ENCODE data around the gene TECTA.
"Not testable (repeated sequence)": the region's sequence is repeated elsewhere in the genome, so short reads cannot be mapped to it uniquely, and the experiment has no call there.

Gene TECTA

DNA sequence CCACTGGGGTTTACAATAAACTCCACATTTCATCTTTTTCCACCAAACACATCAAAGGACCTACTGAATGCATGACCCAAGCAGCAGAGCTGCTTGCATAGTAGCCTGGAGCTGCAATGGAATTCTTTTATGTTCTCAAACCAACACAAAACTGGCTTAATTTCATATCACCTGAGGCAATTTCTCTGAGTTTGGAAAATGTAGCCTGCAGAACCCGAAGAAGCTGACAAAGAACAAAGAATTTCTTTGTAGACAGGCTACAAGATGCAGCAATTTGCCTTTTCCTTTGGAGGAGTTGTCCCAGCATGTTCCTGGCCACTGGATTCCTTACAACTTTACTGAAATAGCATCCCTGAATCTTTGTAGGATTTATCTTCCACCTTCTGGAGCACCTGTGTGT, 5.5 kb upstream of the TECTA start:
- no peak for DNase-seq (ENCODE audit: low spot score)

- no peak for DNase-seq (ENCODE audit: low spot score)
Measured at GRCh38 chr11:121099364-121099763, 1.7 kb upstream of the TECTA start.

DNA sequence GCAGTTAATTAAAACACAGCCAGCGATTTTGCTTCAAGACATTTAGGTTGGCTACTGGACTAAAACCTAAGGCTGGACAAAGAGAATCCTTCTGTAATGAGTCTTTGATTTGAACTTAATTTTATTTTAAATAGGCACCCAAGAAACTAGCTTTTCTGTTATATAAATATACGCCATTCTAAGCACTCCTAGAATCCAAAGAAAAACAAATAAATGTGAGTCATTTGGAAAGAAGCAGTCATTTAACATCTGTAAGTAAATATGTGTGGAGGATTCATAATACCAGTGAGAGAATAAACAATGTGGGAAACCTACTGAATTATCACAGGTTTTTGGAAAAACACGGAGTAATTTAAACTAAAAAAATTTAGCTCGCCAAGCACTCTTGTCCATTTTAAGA, 1.2 kb upstream of the TECTA start:
- no peak for DNase-seq (ENCODE audit: low spot score)

DNA sequence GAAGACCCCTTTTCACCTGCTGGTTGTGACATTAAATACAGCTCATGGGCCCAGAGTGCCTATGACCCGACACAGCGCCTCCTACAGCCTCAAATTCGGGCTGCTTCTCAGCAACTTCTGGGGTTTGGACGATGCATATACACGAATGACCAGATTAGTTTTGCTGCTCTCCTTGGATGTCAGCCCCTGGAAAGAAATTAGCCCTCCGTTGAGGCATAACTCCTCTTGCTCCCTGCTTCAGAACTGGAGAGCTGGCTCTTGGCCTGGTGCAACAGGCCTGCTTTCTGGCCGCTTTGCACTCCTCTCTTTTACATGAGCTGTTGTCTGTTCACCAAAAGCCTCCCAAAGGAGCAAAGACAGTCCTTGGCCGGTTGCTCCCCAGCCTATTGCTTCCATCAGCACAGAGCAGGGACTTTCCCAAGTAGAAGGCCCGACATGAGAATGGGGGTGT, 3.3 kb downstream of the TECTA start:
- no peak for DNase-seq (ENCODE audit: low spot score)

DNA sequence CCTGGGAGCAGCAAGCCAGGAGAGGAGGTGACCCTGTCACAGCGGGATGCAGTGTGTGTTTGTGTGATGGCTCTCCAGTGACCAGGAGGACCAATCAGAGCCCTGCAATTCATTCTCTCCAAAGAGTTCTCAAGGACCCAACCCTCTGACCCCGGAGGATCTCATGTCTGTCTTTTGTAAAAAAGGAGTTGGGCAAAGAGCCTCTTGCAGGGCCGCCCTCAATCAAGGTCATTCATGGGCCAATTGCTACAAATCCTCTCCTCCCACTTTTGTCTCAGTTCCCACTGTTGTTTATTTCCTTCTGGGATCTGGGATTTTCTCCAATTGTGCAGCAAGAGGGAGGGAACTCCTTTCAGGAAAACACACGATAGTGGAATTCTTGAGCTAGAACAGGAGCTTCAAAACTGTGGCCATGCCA, 4.0 kb downstream of the TECTA start:
- DNase-seq (ENCODE audit: low spot score), result no peak

DNA sequence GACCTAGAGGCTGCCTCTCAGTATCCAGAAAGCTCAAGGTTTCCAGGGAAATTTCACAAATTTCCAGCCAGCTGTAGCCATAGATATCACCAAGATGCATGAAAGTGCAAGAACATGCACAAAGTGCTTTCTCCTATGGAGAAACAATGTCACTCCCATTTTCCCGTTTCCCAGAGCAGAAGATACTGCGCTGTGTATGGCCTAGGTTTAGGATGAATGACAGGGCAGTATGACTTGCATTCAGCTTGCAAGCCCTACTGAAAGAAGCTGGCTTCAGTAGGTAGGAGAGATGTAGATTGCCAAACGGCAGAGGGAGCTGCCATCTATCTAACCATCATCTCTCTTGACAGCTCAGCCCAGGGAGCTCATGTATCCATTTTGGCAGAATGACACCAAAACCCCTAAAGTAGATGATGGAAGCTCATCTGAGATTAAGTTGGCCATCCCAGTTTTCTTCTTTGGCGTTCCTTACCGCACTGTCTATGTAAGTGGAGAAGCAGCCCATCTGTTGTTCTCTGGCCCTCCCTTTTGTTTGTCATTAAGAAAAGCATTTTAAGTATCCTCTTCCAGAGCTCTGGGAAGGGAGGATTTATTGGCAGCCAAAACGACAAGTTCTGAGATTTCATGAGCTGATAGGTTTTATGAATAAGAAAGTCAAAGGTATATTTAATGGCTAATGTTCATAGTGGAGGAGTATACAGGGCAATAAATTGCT, 4.6 kb downstream of the TECTA start:
- DNase-seq (ENCODE audit: low spot score), result no peak

DNA sequence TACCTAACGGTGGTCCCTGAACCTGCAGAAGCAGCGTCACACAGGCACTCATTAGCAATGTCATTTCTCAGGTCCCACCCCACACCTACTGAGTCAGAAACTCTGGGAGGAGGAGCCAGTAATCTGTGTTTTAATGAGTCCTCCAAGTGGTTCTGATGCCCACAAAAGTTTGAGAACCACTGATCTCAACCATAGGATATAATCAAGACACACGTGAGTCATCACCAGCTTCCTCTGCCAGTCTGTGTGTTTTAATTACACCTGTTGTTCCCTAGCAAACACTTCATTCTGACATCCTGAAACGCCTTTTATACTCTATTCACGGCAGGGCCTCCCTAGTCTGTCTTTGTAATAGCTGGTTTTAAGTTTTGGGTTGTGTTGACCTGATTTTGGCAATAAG, 5.8 kb downstream of the TECTA start:
- peak; percentile 31 for DNase-seq (ENCODE audit: low spot score)

GRCh38 chr11:121108413-121108812, 7.4 kb downstream of the TECTA start:
- no peak for DNase-seq (ENCODE audit: low spot score)

- no peak for DNase-seq (ENCODE audit: low spot score)
Measured at GRCh38 chr11:121109471-121109870, 8.4 kb downstream of the TECTA start.

- no peak for DNase-seq (ENCODE audit: low spot score)
Measured at GRCh38 chr11:121109916-121110586, 9.0 kb downstream of the TECTA start.

GRCh38 chr11:121110871-121111724, 10.1 kb downstream of the TECTA start:
- no peak for DNase-seq (ENCODE audit: low spot score)

DNA sequence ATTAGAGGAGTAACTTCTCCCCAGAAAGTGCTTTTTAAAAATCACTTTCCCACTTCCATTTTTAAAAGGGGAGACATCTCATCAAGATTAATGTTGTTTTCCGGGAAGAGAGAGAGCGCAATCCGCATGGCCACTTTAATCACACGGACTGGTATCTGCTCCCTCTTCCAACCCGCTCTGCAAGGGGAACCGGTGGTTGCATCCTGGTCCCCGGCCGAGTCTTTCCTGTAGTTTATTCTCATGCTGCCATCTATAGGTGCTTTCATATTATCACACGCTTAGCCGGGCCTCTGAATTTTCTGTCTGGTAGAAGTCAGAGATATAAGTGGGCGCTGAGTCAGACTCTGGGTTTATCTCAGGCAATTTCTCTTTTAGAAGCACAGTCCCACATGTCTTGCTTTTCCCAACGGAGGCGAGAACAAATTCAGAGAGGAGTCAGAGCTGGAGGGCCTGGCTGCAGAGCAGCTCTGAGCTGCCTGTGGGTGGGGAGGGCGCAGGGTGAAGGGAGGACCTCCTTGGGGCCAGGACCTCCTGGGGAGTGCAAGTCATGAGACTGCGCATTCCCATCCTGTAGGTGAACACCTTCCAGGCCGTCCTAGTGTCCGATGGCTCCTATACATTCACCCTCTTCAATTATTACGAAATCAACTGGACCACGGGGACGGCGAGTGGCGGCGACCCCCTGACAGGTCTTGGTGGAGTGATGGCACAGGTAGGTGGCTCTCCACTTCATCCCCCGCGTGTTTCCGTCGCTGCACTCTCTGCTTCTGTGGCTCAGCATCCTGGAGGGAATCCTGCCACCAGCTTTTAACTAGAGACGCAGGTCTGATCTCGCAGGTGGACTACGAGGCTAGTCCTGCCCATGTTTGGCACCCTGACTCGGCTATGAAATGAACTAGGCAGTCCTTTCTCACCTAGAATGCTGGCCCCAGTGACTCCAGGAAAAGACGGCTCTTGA, 11.7 kb downstream of the TECTA start:
- DNase-seq (ENCODE audit: low spot score), result peak; percentile 75

DNA sequence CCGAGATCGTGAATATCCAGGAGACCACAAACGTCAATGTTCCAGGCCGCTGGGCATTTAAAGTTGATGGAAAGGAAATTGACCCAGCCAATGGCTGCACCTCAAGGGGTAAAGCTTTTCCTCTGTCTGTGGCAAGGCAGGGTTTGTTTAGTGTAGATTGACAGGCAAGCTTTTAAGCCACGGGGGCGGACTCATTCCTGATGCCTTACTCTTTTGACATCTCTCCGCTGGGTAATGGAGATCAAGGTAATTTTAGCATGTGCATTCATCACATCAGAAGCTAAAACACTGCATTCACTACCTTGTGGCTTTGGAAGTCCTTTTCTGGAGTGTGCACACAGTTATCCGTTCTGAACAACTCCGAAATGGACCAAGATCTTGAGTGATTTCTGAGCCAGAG, 12.6 kb downstream of the TECTA start:
- no peak for DNase-seq (ENCODE audit: low spot score)

- not testable (repeated sequence) for DNase-seq (ENCODE audit: low spot score)
Measured at GRCh38 chr11:121115024-121115423, 14.0 kb downstream of the TECTA start.

DNA sequence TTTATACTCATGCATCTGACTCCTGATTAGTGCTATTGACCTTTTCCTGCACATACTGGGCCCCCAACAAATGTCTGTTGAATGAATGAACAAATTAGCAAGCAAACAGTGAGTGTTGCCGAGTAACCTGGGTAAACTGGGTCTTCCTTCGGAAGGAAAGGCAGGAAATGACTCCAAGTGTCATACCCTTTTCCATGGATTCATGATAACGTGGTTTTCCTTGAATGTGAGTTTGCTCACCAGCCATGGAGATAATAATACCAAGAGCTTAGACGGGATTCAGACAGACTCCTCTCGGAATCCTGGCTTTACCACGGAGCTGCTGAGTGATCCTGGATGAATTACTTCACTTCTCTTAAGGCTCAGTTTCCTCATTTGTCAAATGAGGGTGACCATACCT, 16.7 kb downstream of the TECTA start:
- no peak for DNase-seq (ENCODE audit: low spot score)

GRCh38 chr11:121119440-121119839, 18.4 kb downstream of the TECTA start:
- DNase-seq (ENCODE audit: low spot score), result no peak

DNA sequence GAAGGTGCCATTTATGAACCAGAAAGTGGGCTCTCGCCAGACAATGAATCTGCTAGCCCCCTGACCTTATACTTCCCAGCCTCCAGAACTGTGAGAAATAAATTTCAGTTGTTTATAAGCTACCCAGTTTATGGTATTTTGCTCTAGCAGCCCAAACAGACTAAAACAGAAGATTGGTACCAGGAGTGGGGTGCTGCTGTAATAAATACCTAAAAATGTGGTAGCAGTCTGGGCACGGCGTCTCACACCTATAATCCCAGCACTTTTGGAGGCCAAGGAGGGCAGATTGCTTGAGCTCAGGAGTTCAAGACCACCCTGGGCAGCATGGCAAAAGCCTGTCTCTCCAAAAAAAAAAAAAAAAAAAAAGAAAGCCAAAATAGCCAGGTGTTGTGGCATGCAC, 21.3 kb downstream of the TECTA start:
- no peak for DNase-seq (ENCODE audit: low spot score)

- DNase-seq (ENCODE audit: low spot score), result no peak
Measured at GRCh38 chr11:121123496-121124069, 22.5 kb downstream of the TECTA start.

DNA sequence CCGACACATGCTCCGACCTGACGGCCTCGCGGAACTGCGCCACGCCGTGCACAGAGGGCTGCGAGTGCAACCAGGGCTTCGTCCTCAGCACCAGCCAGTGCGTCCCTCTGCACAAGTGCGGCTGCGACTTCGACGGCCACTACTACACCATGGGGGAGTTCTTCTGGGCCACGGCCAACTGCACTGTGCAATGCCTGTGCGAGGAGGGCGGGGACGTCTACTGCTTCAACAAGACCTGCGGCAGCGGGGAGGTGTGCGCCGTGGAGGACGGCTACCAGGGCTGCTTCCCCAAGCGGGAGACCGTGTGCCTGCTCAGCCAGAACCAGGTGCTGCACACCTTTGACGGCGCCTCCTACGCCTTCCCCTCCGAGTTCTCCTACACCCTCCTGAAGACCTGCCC, 26.8 kb downstream of the TECTA start:
- DNase-seq (ENCODE audit: low spot score), result no peak

- no peak for DNase-seq (ENCODE audit: low spot score)
Measured at GRCh38 chr11:121129362-121130340, 28.6 kb downstream of the TECTA start.
